SK-MEL-5 (cell line): ENCODE data around the gene CTRB2. TPM values are rescaled to one million over a fixed set of nuclear protein-coding genes. Genes with fewer than 3 reads are reported as not detected.
"Not testable (repeated sequence)": the region's sequence is repeated elsewhere in the genome, so short reads cannot be mapped to it uniquely, and the experiment has no call there.

ENCODE experiments used
- DNase-seq: peaks from one replicate; pipeline ENCODE4 v3.0.0-alpha.2; 2016; ENCODE audit warnings: low read depth, low spot score
- in situ Hi-C: cut with HindIII; loops from 2 replicates; pipeline ENCODE4 v1.10.0; 2016; ENCODE audit warnings: low sequenced_read_pairs, high pct_unique_total_duplicates, low pct_unique_long_range_greater_than_20kb
- total RNA-seq: library from RNA; depleted of rRNA; stranded (reverse); fragments of >200 nt; shearing (Covaris generic); gene quantifications from 2 replicates; pipeline ENCODE4 v1.2.3, GENCODE V29; 2014

Gene CTRB2
- total RNA-seq, 1 experiment from 2014 or later = not detected

DNA sequence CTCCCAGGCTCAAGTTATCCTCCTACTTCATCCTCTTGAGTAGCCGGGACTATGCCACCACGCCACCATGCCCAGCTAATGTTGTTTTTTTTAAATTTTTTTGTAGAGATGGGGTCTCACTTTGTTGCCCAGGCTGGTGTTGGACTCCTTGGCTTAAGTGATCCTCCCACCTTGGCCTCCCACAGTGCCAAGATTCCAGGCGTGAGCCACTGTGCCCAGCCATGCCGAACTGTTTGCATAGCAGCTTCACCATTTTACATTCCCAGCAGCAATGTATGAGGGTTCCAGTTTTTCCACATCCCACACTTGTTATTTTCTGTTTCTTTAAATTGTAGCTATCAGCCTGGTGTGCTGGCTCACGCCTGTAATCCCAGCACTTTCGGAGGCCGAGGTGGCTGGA is 9.6 kb upstream of the CTRB2 start:
- DNase-seq = no peak
- in situ Hi-C loops = no loop called here

DNA sequence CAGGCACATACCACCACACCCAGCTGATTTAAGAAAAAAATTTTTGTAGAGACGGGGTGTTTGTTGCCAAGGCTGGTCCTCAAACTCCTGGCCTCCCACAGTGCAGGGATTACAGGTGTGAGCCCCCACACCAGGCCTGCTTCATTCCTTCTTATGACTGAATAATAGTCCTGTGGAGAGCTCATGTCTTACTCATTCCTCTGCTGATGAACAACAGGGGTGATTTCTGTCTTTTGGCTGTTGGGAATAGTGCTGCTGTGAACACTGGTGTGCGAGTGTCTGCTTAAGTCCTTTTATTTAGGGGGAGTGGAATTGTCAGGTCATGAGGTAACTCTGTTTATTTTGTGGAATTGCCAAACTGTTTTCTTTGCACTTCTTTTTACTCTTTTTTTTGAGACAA is 9.2 kb upstream of the CTRB2 start:
- DNase-seq = no peak
- in situ Hi-C loops = no loop called here

DNA sequence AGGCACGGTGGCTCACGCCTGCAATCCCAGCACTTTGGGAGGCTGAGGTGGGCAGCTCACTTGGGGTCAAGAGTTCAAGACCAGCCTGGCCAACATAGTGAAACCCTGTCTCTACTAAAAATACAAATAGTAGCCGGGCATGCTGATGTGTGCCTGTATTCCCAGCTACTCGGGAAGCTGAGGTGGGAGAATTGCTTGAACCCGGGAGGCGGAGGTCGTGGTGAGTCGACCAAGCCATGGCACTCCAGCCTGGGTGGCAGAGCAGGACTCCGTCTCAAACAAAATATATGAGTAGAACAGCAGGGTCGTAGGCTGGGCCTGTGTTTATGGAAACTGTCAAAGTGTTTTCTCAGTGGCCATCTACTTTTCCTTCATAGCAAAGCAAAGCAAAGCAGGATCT is 4.3 kb upstream of the CTRB2 start:
- DNase-seq, in situ Hi-C loops: not testable (repeated sequence)

DNA sequence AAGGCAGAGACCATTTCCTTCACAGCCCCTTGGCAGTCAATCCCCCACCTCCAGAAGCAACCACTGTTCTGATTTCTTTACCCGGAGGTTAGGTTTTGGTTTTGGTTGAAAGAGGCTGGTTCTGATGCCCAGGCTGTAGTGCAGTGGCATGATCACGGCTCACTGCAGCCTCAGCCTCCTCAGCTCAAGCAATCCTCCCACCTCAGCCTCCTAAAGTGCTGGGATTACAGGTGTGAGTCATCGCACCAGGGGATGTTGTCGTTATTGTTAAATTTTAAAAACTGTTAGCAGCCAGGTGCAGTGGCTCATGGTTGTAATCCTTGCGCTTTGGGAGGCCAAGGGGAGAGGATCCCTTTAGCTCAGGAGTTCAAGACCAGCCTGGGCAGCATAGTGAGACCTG is 3.0 kb upstream of the CTRB2 start:
- in situ Hi-C loops = no loop called here
- DNase-seq = no peak

DNA sequence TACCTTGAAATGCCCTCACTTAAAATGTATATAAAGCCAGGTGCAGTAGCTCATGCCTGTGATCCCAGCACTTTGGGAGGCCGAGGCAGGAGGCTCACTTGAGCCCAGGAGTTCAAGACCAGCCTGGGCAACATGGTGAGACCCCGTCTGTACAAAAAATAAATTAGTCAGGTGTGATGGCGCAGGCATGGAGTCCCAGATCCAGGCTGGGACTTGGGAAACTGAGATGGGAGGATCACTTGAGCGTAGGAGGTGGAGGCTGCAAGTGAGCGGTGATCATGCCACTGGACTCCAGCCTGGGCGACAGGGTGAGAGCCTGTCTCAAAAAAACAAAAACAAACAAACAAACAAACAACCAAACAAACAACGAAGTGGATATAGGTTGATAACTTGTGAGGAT is 2.6 kb upstream of the CTRB2 start:
- DNase-seq, in situ Hi-C loops: not testable (repeated sequence)

DNA sequence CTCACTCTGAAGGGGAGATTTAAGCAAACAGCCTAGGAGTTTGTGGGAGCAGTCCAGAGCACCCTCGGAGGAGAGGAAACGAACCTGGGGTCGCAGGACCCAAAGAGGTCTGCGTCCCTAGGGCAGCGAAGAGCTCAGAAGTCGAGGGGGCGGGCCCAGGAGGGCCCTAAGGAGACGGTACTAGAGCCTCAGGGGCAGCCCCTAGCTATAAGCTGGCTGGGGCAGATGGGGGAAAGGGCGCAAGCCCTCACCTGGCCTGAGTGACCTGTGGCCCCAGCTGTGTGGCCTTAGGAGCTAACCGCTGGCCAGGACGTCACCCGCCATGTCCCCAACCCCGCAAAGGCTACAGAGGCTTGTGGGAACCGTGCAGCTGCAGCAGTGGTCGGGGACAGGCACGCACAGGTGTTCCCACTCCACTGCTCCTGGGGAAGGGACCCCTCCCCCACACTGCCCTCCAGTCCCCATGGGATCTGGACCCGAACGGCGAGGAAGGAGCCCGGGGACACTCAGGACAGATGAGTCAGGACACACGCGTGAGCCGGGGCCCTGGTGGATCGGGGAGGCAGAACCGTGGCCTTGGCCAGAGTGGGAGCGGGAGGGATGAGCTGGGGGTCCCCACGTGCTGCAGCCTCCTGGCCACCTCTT is 2.0 kb upstream of the CTRB2 start:
- no peak for DNase-seq
- in situ Hi-C loops = no loop called here

DNA sequence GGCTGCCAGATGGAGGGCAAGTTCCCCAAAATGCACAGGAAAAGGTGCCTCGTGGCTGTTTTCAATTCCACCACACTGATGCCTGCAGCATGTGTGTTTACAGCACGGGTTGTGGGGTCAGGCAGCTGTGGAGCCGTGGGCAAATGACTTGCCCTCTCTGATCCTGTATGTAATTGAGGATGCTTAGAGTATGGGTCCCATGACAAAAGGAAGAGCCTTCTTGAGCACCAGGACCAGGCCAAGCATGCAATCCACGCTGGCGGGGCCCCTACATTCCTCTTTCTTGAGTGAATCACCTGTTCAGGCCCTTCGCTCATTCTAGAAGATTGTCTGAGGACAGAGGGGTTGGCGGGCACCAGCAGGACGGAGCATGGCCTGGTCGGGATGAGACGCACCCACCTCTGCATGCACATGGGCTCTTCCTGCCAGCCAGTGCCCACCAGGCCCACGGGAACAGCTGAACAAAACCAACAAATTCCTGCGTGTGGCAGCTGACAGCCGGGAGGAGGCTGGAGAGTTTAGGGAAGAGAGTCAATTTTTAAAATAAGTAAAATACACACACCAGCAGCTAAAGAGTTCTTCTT is 1.4 kb upstream of the CTRB2 start:
- in situ Hi-C loops = no loop called here

DNA sequence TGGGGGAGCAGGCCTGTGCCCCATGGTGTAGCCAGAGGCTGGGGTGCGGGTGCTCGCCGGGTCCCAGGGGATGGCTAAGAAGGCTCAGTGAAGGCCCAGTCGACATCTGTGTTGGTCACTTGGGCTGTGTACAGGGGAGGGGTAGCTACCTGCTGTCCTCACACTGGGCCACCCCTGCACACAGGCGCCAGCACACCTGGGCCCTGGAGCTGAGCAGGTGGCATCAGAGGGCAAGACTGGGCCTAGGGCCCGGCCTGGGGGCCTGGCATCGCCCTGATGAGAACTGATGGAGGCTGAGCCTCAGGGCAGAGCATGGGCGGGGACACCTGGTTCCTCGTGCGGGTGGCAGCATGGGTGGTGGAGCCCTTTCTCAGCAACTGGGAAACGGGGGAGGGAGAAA is 870 bp upstream of the CTRB2 start:
- in situ Hi-C loops = no loop called here
- no peak for DNase-seq

More for the DNA sequence above, 1.4 kb upstream of the CTRB2 start:
- DNase-seq = no peak

DNA sequence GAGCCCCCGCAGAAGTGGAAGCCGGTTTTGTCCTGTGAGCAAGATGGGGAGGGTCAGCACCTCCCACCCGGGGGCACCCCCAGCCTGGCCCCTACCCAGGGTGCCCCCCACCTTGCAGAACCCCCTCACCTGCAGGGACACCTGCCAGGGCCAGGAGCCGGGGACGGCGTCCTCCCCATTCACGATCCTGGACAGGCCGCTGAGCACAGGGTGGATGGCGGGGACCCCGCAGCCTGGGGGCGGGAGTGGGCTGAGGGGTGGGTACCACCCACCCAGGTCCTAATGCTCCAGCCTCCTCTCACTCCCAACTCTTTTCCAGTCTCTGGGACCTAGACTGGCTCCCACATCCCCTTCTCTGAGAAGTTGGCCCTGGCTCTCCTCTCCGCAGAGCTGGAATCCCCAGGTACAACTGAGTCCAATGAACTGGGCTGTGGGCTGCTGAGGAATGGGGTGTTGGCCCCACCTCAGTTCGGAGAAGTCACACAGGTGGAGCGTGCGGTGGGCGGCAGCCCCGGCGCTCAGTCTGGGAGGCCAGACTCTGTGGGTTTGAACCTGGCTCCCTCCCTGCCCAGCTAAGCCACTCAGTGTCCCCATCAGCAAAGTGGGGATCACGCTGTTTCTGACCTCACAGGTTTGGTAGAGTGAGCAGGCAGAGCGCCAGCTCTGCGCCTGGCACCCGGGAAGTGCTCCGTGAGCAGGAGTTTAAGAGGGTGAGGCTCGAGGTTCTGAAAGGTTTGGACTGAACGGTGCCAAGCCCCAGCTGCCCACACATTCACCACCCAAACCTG is 806 bp downstream of the CTRB2 start:
- DNase-seq, in situ Hi-C loops: not testable (repeated sequence)

DNA sequence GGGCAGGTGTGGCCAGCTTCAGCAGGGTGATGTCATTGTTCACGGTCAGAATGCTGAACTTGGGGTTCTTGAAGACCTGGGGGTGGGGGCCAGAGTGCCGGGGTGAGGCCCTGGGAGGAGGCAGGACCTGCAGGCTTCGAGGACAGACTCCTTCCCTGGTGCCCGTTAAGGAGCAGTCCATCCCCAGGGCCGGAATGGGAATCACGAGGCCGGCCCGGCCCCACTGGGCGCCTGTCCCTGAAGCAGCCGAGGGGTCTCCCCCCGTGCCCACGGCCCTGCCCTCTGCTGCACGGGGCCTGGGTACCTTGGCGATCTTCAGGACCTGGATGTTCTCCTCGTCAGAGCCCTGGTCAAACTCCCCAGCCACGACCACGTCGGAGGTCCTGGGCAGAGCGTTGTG is 1.5 kb downstream of the CTRB2 start:
- DNase-seq, in situ Hi-C loops: not testable (repeated sequence)

DNA sequence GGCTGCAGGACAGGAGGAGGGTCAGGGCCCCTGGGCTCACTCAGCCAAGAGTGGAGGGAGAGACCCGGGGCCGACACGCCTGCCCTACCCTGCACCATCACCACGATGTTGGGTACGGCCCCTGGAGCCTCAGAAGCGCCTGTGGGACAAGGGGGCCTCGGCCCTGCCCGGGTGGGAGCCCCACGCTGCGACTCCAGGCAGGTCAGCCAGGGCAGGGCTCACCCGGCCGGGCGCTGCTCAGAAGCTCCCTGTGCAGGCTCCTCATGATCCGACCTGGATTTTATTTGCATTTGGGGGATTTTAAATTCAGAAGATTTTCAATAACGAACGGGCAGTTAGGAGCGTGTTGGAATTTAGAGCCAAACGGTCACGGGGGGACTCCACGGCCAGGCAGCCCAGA is 2.1 kb downstream of the CTRB2 start:
- DNase-seq, in situ Hi-C loops: not testable (repeated sequence)

DNA sequence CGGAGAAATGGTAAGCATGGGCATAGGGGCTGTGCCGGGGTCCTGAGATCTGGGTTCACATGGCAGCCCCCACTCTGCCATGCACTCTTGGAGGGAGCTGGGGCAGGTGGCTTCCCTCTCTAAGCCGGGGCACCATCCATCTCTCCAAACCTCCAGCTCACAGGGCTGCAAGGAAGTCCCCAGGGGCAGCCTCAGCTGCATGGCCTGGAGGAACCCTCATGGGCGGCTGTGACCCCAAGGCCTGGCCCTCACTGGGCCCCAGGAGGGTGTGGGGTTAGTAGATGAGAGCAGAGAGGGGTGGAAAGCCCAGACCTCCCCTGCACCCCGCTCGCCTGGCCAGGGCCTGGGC is 2.6 kb downstream of the CTRB2 start:
- in situ Hi-C loops = no loop called here
- no peak for DNase-seq

DNA sequence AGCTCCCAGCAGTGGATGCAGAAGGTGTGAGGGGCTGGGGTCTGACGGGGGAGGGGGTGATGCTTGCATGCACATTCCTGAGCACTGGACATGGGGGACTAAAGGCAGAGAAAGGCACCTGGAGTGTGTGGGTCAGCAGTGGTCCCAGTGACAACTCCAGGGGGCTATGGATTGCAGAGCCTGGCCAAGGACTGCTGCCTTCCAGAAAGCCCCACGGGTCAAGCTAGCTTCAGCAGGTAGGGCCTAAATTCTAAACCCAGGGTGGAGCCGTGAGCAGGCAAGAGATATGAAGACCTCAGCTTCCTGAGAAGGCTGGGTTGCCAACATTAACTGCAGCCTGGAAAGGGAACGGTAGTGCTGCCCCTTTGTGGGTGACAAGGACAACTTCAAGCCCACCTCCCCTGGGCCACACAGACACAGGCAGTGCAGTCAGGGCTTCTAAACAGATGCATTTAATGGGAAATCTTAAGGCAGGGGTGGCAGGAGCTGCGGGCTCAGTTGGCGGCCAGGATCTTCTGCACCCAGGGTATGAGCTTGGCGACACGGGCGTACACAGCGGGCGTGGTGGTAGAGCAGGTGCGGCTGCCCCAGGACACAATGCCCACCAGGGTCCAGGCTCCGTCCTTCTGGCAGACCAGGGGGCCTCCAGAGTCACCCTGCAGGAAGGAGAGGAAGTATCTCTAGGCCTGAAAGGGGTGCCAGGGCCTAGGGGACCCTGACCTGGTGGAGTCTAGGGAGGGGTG is 3.1 kb downstream of the CTRB2 start:
- no peak for DNase-seq
- in situ Hi-C loops = no loop called here

DNA sequence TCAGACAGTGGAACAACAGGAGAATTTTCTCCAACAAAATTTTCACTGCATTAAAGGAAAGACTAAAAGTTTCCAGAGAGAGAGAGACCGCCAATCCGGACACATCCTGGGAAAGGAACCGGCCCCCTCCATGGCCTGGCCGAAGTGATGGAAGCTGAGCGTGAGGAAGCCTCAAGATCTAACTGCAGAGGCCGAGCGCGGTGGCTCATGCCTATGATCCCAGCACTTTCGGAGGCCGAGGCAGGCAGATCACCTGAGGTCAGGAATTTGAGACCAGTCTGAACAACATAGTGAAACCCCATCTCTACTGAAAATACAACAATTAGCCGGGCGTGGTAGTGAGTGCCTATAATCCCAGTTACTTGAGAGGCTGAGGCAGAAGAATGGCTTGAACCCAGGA is 3.9 kb downstream of the CTRB2 start:
- DNase-seq = no peak
- in situ Hi-C loops = no loop called here

DNA sequence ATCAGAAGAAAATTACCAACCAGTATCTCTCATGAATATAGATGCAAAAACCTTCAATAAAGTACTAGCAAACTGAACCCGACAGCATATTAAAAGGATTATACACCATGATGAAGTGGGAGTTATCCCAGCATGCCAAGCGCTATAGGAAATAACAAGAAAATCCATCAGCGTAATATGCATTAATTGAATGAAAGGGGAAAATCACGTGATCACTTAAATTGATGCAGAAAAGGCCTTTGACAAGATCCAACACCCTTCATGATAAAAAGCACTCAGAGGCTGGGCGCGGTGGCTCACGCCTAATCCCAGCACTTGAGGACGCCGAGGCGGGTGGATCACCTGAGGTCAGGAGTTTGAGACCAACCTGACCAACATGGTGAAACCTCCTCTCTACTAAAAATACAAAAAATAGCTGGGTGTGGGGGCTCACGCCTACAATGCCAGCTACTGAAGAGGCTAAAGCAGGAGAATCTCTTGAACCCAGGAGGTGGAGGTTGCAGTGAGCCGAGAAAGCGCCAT is 4.8 kb downstream of the CTRB2 start:
- in situ Hi-C loops = no loop called here
- DNase-seq = no peak

DNA sequence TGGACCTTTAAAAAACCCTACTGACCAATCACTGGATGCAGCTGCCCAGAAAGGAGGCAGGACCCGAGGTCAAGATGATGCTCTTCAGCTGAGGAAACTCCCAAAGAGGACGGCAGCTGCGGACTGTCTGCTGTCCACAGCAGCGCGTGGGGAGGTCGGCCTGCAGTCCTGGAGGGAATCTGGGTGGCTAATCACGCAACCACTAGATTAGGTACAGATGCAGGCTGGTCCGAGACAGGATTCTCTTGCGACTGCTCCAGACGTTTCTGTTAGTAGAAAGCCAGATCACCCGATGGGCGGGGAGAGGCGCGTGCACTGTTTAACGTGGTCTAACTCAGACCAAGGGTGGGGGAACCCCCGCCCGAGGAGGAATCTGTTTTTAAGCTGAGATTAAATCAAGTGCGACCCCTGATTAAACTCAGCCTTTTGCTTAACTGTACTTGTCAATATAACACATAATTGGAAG is 8.8 kb downstream of the CTRB2 start:
- in situ Hi-C loops = loop anchor here (25.0 kb wide), 1 partner anchor 114 kb away; no protein-coding TSS in a partner anchor
- no peak for DNase-seq

DNA sequence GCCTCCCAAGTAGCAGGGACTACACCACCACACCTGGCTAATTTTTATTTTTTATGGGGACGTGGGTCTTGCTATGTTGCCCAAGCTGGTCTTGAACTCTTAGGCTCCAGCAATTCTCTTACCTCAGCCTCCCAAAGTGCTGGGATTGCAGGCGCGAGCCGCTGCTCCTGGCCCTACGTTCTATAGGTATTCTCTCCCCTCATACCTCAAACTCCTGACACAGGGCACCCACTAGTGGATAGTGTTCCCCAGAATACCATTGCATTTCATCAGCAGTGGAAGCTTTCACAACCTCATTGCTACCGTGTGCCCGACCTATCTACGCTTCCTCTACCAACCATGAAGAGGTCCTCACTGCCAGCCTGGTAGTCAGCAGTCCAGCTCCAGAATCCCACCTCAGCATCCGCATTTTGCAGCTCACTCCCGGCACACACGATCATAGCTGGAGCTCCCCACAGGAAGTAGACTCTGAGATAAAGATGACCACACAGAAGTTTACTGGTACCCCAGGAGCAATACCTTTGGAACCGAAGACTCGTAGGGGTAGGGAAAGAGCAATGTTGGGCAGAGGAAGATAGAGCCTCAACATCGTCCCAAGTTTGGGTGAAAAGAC is 9.3 kb downstream of the CTRB2 start:
- in situ Hi-C loops = loop anchor here (25.0 kb wide), 1 partner anchor 115 kb away; no protein-coding TSS in a partner anchor
- DNase-seq = peak; percentile 4
